Measurements from ENCODE around the gene PRF1. TPM values are rescaled to one million over a fixed set of nuclear protein-coding genes. Genes with fewer than 3 reads are reported as not detected.
"Not testable (repeated sequence)": the region's sequence is repeated elsewhere in the genome, so short reads cannot be mapped to it uniquely, and the experiment has no call there.

Gene PRF1
- total RNA-seq, 1 donor from 2014 or later, result not detected

- no peak for DNase-seq (ENCODE audit: low spot score in 2 of 2)
- no peak for FAIRE-seq
Measured at GRCh38 chr10:70618663-70619062, 16.1 kb upstream of the PRF1 start.

GRCh38 chr10:70617798-70618568 lies 15.4 kb upstream of the PRF1 start:
- no peak for DNase-seq (ENCODE audit: low spot score in 2 of 2)
- no peak for FAIRE-seq

- FAIRE-seq, result no peak
- no peak for DNase-seq (ENCODE audit: low spot score in 2 of 2)
Measured at GRCh38 chr10:70616761-70617160, 14.2 kb upstream of the PRF1 start.

GRCh38 chr10:70615784-70616522 lies 13.4 kb upstream of the PRF1 start:
- FAIRE-seq (no peak), DNase-seq (ENCODE audit: low spot score in 2 of 2) (no peak)

- DNase-seq (ENCODE audit: low spot score in 2 of 2) (no peak), FAIRE-seq (no peak)
Measured at GRCh38 chr10:70615211-70615610, 12.7 kb upstream of the PRF1 start.

GRCh38 chr10:70614364-70614763 lies 11.8 kb upstream of the PRF1 start:
- DNase-seq (ENCODE audit: low spot score in 2 of 2); FAIRE-seq: not testable (repeated sequence)

- DNase-seq (ENCODE audit: low spot score in 2 of 2), result no peak
Measured at GRCh38 chr10:70613941-70614340, 11.4 kb upstream of the PRF1 start.

GRCh38 chr10:70607936-70608335 lies 5.4 kb upstream of the PRF1 start:
- DNase-seq (ENCODE audit: low spot score in 2 of 2), result no peak
- no peak for FAIRE-seq

More at GRCh38 chr10:70613941-70614340, 11.4 kb upstream of the PRF1 start:
- no peak for FAIRE-seq

- no peak for DNase-seq (ENCODE audit: low spot score in 2 of 2)
- FAIRE-seq, result no peak
Measured at GRCh38 chr10:70605161-70605560, 2.6 kb upstream of the PRF1 start.

- FAIRE-seq, result no peak
- DNase-seq (ENCODE audit: low spot score in 2 of 2), result no peak
Measured at GRCh38 chr10:70604106-70604505, 1.6 kb upstream of the PRF1 start.

- FAIRE-seq, result no peak
Measured at GRCh38 chr10:70603449-70603801, 884 bp upstream of the PRF1 start.

GRCh38 chr10:70601746-70602145 lies 795 bp downstream of the PRF1 start:
- FAIRE-seq (no peak), DNase-seq (ENCODE audit: low spot score in 2 of 2) (no peak)

More at GRCh38 chr10:70603449-70603801, 884 bp upstream of the PRF1 start:
- DNase-seq (ENCODE audit: low spot score in 2 of 2), result no peak

- FAIRE-seq, result no peak
Measured at GRCh38 chr10:70600512-70601395, 1.8 kb downstream of the PRF1 start.

GRCh38 chr10:70599791-70600190 lies 2.8 kb downstream of the PRF1 start:
- FAIRE-seq, result no peak
- no peak for DNase-seq (ENCODE audit: low spot score in 2 of 2)

More at GRCh38 chr10:70600512-70601395, 1.8 kb downstream of the PRF1 start:
- no peak for DNase-seq (ENCODE audit: low spot score in 2 of 2)

- DNase-seq (ENCODE audit: low spot score in 2 of 2) (no peak), FAIRE-seq (no peak)
Measured at GRCh38 chr10:70599319-70599718, 3.2 kb downstream of the PRF1 start.

- FAIRE-seq (no peak), DNase-seq (ENCODE audit: low spot score in 2 of 2) (no peak)
Measured at GRCh38 chr10:70598857-70599295, 3.7 kb downstream of the PRF1 start.

GRCh38 chr10:70597856-70598815 lies 4.4 kb downstream of the PRF1 start:
- no peak for DNase-seq (ENCODE audit: low spot score in 2 of 2)
- FAIRE-seq, result no peak

- DNase-seq (ENCODE audit: low spot score in 2 of 2) (no peak), FAIRE-seq (no peak)
Measured at GRCh38 chr10:70596860-70597809, 5.4 kb downstream of the PRF1 start.

Data from frontal cortex (tissue), 4 donors.